ENCODE results near the gene DCDC2B. TPM values are rescaled to one million over a fixed set of nuclear protein-coding genes. Genes with fewer than 3 reads are reported as not detected.

DCDC2B gene
- total RNA-seq, 1 experiment from 2014 or later, result 0.27 TPM

GRCh38 chr1:32215629-32216480, 7.0 kb downstream of the DCDC2B start (continued):
- peak; percentile 76 to 92 (median 90); a peak in 5 of 6 replicates for TF ChIP-seq CTCF (IDR thresholded peaks at IDR 0.05 in 2 of 3, conservative IDR thresholded peaks at IDR 0.05 in 1 of 3; ENCODE audit: borderline replicate concordance in 1 of 3, insufficient read depth in 1 of 3, low read depth in 2 of 3, low read length in 2 of 3)
- TF ChIP-seq EZH2 (IDR thresholded peaks at IDR 0.05), result no peak

GRCh38 chr1:32216566-32216965, 7.7 kb downstream of the DCDC2B start:
- POLR2A ChIA-PET, result no interaction called here
- H3K4me3 ChIP-seq (replicated peaks in 1 of 2; ENCODE audit: low read depth in 1 of 2, low read length in 2 of 2), result no peak overlapping the region
- H3K9me3 ChIP-seq (ENCODE audit: control insufficient read depth in 1 of 2, insufficient read depth in 1 of 2, low read depth in 1 of 2, low read length in 2 of 2), result no peaks in the 10 kb centered on the region
- H3K36me3 ChIP-seq (ENCODE audit: control insufficient read depth in 1 of 2, insufficient read depth in 2 of 2, low read length in 2 of 2), result peaks cover 2 to 4% of the 10 kb centered on the region in 2 experiments; a peak in 1 of 4 replicates
- no peak overlapping the region for H2AFZ ChIP-seq (ENCODE audit: low read depth, low read length, poor library complexity, severe bottlenecking)
- RAD21 ChIA-PET (ENCODE audit: low non-redundant PET in 1 of 2, low total read pairs in 2 of 2, uncharacterized antibody in 2 of 2, unreplicated experiment in 2 of 2), result interaction anchor here (1.4 kb wide), 2 partner anchors 32 kb away, joined by 4 read pairs; no protein-coding TSS in a partner anchor
- no peaks in the 10 kb centered on the region for H3K9me2 ChIP-seq (ENCODE audit: insufficient read depth)
- no peaks in the 10 kb centered on the region for H4K20me1 ChIP-seq (ENCODE audit: insufficient read depth)
- intact Hi-C loops (cut with micrococcal nuclease), result loop anchor here (5.0 kb wide), 1 partner anchor 76 kb away; the partner anchor contains the start of gene HDAC1
- peaks cover 6% of the 10 kb centered on the region; the same call in 1 of the 2 replicates for H3K79me2 ChIP-seq (ENCODE audit: insufficient read depth, low read length)
- no peak overlapping the region for H3K9ac ChIP-seq (ENCODE audit: low read length)
- BruUV-seq (replicated peaks), result no TSS peak
- peaks cover 9 to 23% of the 10 kb centered on the region in 2 experiments; a peak in 3 of 4 replicates for H3K4me1 ChIP-seq (ENCODE audit: control insufficient read depth in 1 of 2, insufficient read depth in 2 of 2, low read length in 2 of 2)
- ATAC-seq (no peak), DNase-seq (ENCODE audit: low read depth, low spot score) (no peak)
- no peak overlapping the region for H3K4me2 ChIP-seq (ENCODE audit: low read length)
- no peak overlapping the region for H3K27ac ChIP-seq (ENCODE audit: low read depth, low read length)
- CTCF ChIA-PET, result interaction anchor here (1.1 to 1.6 kb wide), 3 partner anchors 10 to 178 kb away, joined by 4 read pairs; partner anchors contain the start of gene BSDC1
- H3K27me3 ChIP-seq (ENCODE audit: insufficient read depth, low read length), result no peaks in the 10 kb centered on the region
- TF ChIP-seq JUND (IDR thresholded peaks at IDR 0.05) (no peak), ZNF274 (IDR thresholded peaks at IDR 0.05; ENCODE audit: low read depth, low read length) (no peak), SRF (IDR thresholded peaks at IDR 0.05; ENCODE audit: low read depth) (no peak), EZH2 (IDR thresholded peaks at IDR 0.05) (no peak), ELF1 (IDR thresholded peaks at IDR 0.05; ENCODE audit: borderline replicate concordance, low read depth) (no peak), FOSL1 (IDR thresholded peaks at IDR 0.05; ENCODE audit: low read depth) (no peak), TCF7L2 (IDR thresholded peaks at IDR 0.05; ENCODE audit: borderline replicate concordance, extremely low read depth, insufficient read depth, insufficient read length) (no peak), ZBTB33 (IDR thresholded peaks at IDR 0.05; ENCODE audit: extremely low read depth, insufficient replicate concordance, low read length) (no peak), POLR2A (IDR thresholded peaks at IDR 0.05; ENCODE audit: borderline replicate concordance, extremely low read depth, insufficient read depth, insufficient read length) (no peak), SIN3A (IDR thresholded peaks at IDR 0.05; ENCODE audit: low read depth) (no peak), POLR2AphosphoS5 (IDR thresholded peaks at IDR 0.05; ENCODE audit: low read depth, low read length) (no peak), RAD21 (IDR thresholded peaks at IDR 0.05; ENCODE audit: low read depth) (no peak), SP1 (IDR thresholded peaks at IDR 0.05; ENCODE audit: low read depth) (no peak), CTCF (IDR thresholded peaks at IDR 0.05 in 2 of 3, conservative IDR thresholded peaks at IDR 0.05 in 1 of 3; ENCODE audit: borderline replicate concordance in 1 of 3, insufficient read depth in 1 of 3, low read depth in 2 of 3, low read length in 2 of 3) (no peak), EGR1 (IDR thresholded peaks at IDR 0.05; ENCODE audit: low read depth) (no peak), YY1 (IDR thresholded peaks at IDR 0.05; ENCODE audit: extremely low read depth, insufficient replicate concordance, low read depth, low read length) (no peak), EZH2phosphoT487 (IDR thresholded peaks at IDR 0.05; ENCODE audit: borderline replicate concordance) (no peak)

All from HCT116 (cell line).